HepG2 (cell line): ENCODE results near the gene ABCG4. TPM values are rescaled to one million over a fixed set of nuclear protein-coding genes. Genes with fewer than 3 reads are reported as not detected.

Experiments
- ARNT2 ChIP-seq: sonication (generic); formaldehyde crosslinking; IDR thresholded peaks from 2 replicates; pipeline ENCODE4 v1.8.0; 2022; ENCODE audit warnings: mild to moderate bottlenecking, low read depth, missing genetic modification reagents, moderate library complexity
- BHLHE40 ChIP-seq: IDR thresholded peaks from 2 replicates; pipeline ENCODE4 v1.6.1; 2011; ENCODE audit warnings: low read length, improper control_type of control experiment
- DDIT3 ChIP-seq: sonication (generic); formaldehyde crosslinking; IDR thresholded peaks from 2 replicates; pipeline ENCODE4 v1.4.0; 2020; ENCODE audit warnings: mild to moderate bottlenecking, missing genetic modification reagents
- LRRFIP1 ChIP-seq: sonication (generic); formaldehyde crosslinking; conservative IDR thresholded peaks from 2 replicates; pipeline ENCODE4 v1.4.0; 2020; ENCODE audit warnings: missing genetic modification reagents
- MAZ ChIP-seq, 2 experiments: sonication (generic) in 1 of 2; formaldehyde crosslinking in 1 of 2; IDR thresholded peaks; 2 replicates each; pipeline versions ENCODE4 v1.5.0 to v1.6.1; 2012 to 2020; ENCODE audit warnings: low read depth in 2 of 2, mild to moderate bottlenecking in 2 of 2, borderline replicate concordance in 1 of 2, improper control_type of control experiment in 1 of 2, low read length in 1 of 2, missing genetic modification reagents in 1 of 2, moderate library complexity in 1 of 2
- NCOA5 ChIP-seq: sonication (generic); formaldehyde crosslinking; IDR thresholded peaks from 2 replicates; pipeline ENCODE4 v1.4.0; 2020; ENCODE audit warnings: missing genetic modification reagents
- NR2F2 ChIP-seq: IDR thresholded peaks from 2 replicates; pipeline ENCODE4 v1.6.1; 2012; ENCODE audit warnings: low read depth, inconsistent platforms, borderline replicate concordance
- ZNF235 ChIP-seq: sonication (generic); formaldehyde crosslinking; IDR thresholded peaks from 2 replicates; pipeline ENCODE4 v1.8.1; 2023; ENCODE audit warnings: mild to moderate bottlenecking, missing genetic modification reagents, borderline replicate concordance
- ZNF335 ChIP-seq: sonication (generic); formaldehyde crosslinking; IDR thresholded peaks from 2 replicates; pipeline ENCODE4 v1.4.0; 2020; ENCODE audit warnings: missing genetic modification reagents
- ZNF382 ChIP-seq: sonication (generic); formaldehyde crosslinking; IDR thresholded peaks from 2 replicates; pipeline ENCODE4 v1.5.0; 2020; ENCODE audit warnings: missing genetic modification reagents, mild to moderate bottlenecking, borderline replicate concordance
- ZNF414 ChIP-seq: sonication (generic); formaldehyde crosslinking; IDR thresholded peaks from 2 replicates; pipeline ENCODE4 v1.5.0; 2020; ENCODE audit warnings: missing genetic modification reagents
- ZNF430 ChIP-seq: sonication (generic); formaldehyde crosslinking; IDR thresholded peaks from 2 replicates; pipeline ENCODE4 v1.9.0; 2021; ENCODE audit warnings: mild to moderate bottlenecking, missing genetic modification reagents
- ZNF431 ChIP-seq: sonication (generic); formaldehyde crosslinking; IDR thresholded peaks from 2 replicates; pipeline ENCODE4 v1.9.0; 2022; ENCODE audit warnings: missing genetic modification reagents, low read depth, mild to moderate bottlenecking, borderline replicate concordance
- ZNF44 ChIP-seq: sonication (generic); formaldehyde crosslinking; IDR thresholded peaks from 2 replicates; pipeline ENCODE4 v1.5.1; 2020; ENCODE audit warnings: mild to moderate bottlenecking, missing genetic modification reagents
- ZNF484 ChIP-seq: sonication (generic); formaldehyde crosslinking; IDR thresholded peaks from 2 replicates; pipeline ENCODE4 v1.5.1; 2020; ENCODE audit warnings: mild to moderate bottlenecking, low read depth, missing genetic modification reagents, borderline replicate concordance
- ZNF513 ChIP-seq: sonication (generic); formaldehyde crosslinking; conservative IDR thresholded peaks from 2 replicates; pipeline ENCODE4 v1.5.0; 2020; ENCODE audit warnings: missing genetic modification reagents
- ZNF879 ChIP-seq: sonication (generic); formaldehyde crosslinking; IDR thresholded peaks from 2 replicates; pipeline ENCODE4 v1.8.1; 2023; ENCODE audit warnings: missing genetic modification reagents
- polyA plus RNA-seq, 8 experiments: library from polyadenylated mRNA; depleted of rRNA in 3 of 8; stranded (reverse) in 7 of 8; unstranded in 1 of 8; fragments of >200 nt; fragmentation: Illumina TruSeq in 4 of 8; extraction: Trizol in 4 of 8; gene quantifications; 2 replicates each; pipeline versions ENCODE4 v1.2.1 to v1.2.3, GENCODE V29; 2011 to 2016; ENCODE audit warnings: low read depth in 4 of 8, missing spikeins in 1 of 8, mixed read lengths in 1 of 8; ENCODE audit not compliant: insufficient read depth in 1 of 8
- total RNA-seq, 5 experiments: library from RNA; depleted of rRNA; stranded (reverse); fragments of >200 nt; fragmentation: Illumina TruSeq; extraction: Trizol; gene quantifications; 2 replicates each; pipeline ENCODE4 v1.2.3, GENCODE V29; 2016; ENCODE audit warnings: low read depth in 1 of 5
- TF ChIP-seq, protein P1 (sequence below): IDR thresholded peaks from 2 replicates; pipeline ENCODE4 v1.6.1; 2016; ENCODE audit warnings: missing biosample characterization, missing genetic modification reagents, low read depth
- TF ChIP-seq, protein P2 (sequence below): sonication (generic); formaldehyde crosslinking; IDR thresholded peaks from 2 replicates; pipeline ENCODE4 v1.5.1; 2020; ENCODE audit warnings: missing genetic modification reagents, mild to moderate bottlenecking, borderline replicate concordance

The ABCG4 gene
- total and polyA plus RNA-seq, 2 of the 13 experiments (the other 11 are each of a cell fraction or from before 2014, with no cell fraction given), result not detected

DNA sequence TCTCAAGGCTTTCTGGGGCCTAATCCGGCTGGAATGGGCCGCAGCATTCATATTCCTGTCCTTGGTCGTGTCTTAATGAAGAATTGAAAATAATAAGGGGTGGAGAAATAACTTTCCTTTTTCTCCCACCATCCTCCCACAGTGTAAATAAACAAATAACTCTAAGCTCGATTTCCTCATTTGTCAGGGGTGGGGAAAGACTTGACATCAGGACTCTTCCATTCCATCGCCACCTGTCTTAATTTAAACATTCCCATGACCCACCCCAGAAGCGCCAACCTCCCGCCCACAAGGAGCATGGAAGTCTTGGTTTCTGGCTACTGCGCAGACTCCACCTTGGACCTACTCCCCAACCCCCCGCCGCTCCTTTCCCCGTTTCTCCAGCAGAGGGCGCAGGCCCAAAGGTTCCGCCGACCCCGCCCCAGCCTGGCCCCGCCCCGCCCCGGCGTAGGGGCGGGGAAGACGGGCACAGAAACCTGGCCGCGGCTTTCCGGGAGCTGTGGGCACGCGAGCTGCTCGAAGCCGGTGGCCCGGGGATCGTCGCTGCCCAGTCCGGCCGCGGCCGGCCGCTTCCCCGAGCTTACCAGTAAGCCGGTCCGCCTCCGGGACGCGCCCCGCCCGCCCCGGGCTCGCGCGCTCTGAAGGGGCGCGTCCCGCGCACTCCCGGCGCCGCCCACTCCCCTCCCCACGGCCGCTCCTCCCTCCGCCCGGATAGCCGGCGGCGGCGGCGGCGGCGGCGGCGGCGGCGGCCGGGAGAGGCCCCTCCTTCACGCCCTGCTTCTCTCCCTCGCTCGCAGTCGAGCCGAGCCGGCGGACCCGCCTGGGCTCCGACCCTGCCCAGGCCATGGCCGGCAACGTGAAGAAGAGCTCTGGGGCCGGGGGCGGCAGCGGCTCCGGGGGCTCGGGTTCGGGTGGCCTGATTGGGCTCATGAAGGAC, 57.0 kb downstream of the ABCG4 start, which contains the start of gene CBL (continued):
- TF ChIP-seq MAZ (IDR thresholded peaks at IDR 0.05; ENCODE audit: borderline replicate concordance, low read depth, low read length) (peak; percentile 91), MAZ (CRISPR knock-in tag; IDR thresholded peaks at IDR 0.05; ENCODE audit: low read depth) (no peak; the same call in 1 of the 2 replicates), ZNF430 (CRISPR knock-in tag) (0 out of 2 replicates have a peak, but pooled peaks have one; percentile 8), ZNF431 (CRISPR knock-in tag) (0 out of 2 replicates have a peak, but pooled peaks have one; percentile 47), ZNF382 (no peak), ZNF235 (no peak), ZNF484 (CRISPR knock-in tag) (no peak), ZNF414 (CRISPR knock-in tag) (0 out of 2 replicates have a peak, but pooled peaks have one; percentile 16), ZNF44 (CRISPR knock-in tag) (no peak), NCOA5 (no peak), ZNF879 (no peak), DDIT3 (CRISPR knock-in tag) (no peak), ZNF335 (CRISPR knock-in tag) (no peak), NR2F2 (no peak), ZNF513 (no peak), LRRFIP1 (no peak), BHLHE40 (no peak), ARNT2 (peak; percentile 64; the same call in 1 of the 2 replicates)
- TF ChIP-seq, protein P1, sequence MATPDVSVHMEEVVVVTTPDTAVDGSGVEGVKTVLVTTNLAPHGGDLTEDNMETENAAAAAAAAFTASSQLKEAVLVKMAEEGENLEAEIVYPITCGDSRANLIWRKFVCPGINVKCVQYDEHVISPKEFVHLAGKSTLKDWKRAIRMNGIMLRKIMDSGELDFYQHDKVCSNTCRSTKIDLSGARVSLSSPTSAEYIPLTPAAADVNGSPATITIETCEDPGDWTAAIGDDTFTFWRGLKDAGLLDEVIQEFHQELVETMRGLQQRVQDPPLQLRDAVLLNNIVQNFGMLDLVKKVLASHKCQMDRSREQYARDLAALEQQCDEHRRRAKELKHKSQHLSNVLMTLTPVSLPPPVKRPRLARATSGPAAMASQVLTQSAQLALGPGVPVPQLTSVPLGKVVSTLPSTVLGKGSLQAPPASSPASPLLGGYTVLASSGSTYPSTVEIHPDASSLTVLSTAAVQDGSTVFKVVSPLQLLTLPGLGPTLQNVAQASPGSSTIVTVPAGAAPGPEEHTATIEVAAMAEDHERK (CRISPR knock-in tag), result no peak
- TF ChIP-seq, protein P2, sequence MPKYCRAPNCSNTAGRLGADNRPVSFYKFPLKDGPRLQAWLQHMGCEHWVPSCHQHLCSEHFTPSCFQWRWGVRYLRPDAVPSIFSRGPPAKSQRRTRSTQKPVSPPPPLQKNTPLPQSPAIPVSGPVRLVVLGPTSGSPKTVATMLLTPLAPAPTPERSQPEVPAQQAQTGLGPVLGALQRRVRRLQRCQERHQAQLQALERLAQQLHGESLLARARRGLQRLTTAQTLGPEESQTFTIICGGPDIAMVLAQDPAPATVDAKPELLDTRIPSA (CRISPR knock-in tag), result 0 out of 2 replicates have a peak, but pooled peaks have one; percentile 31
